ENCODE results near the gene DUSP28.
"Not testable (repeated sequence)": the region's sequence is repeated elsewhere in the genome, so short reads cannot be mapped to it uniquely, and the experiment has no call there.

The DUSP28 gene

GRCh38 chr2:240561325-240561971 lies 1.3 kb downstream of the DUSP28 start:
- no peaks in the 10 kb centered on the region for H3K27me3 ChIP-seq (ENCODE audit: insufficient read depth, low read length)
- H3K4me3 ChIP-seq (ENCODE audit: low read depth, low read length, poor library complexity, severe bottlenecking) = peak overlapping the region; percentile 88
- no peaks in the 10 kb centered on the region for H4K20me1 ChIP-seq (ENCODE audit: insufficient read depth, low read length)
- no peaks in the 10 kb centered on the region for H3K9me3 ChIP-seq (ENCODE audit: low read length)
- peaks cover 7% of the 10 kb centered on the region; the same call in 1 of the 2 replicates for H3K36me3 ChIP-seq (ENCODE audit: insufficient read depth, low read length)
- H3K4me2 ChIP-seq (ENCODE audit: low read length) = peak overlapping the region; percentile 90
- H3K9me2 ChIP-seq (ENCODE audit: low read depth, low read length) = no peaks in the 10 kb centered on the region
- peak overlapping the region; percentile 81 for H3K9ac ChIP-seq (ENCODE audit: low read length)
- H3K27ac ChIP-seq (ENCODE audit: low read depth, low read length, poor library complexity, severe bottlenecking) = peak overlapping the region; percentile 46
- TF ChIP-seq EZH2 (IDR thresholded peaks at IDR 0.05; ENCODE audit: borderline replicate concordance, low read length) (no peak), CTCF (IDR thresholded peaks at IDR 0.05; ENCODE audit: low read length) (no peak)
- H3K79me2 ChIP-seq (ENCODE audit: insufficient read depth, low read length) = peaks cover 5% of the 10 kb centered on the region; the same call in 1 of the 2 replicates
- no peak overlapping the region for H2AFZ ChIP-seq (ENCODE audit: low read length)
- peaks cover 63% of the 10 kb centered on the region for H3K4me1 ChIP-seq (ENCODE audit: insufficient read depth, low read length, severe bottlenecking)
- H3F3A ChIP-seq (ENCODE audit: insufficient read depth, low read length) = no peaks in the 10 kb centered on the region

GRCh38 chr2:240563231-240563630 lies 3.1 kb downstream of the DUSP28 start:
- not testable (repeated sequence) for H3K79me2 ChIP-seq (ENCODE audit: insufficient read depth, low read length); H2AFZ ChIP-seq (ENCODE audit: low read length); H3K36me3 ChIP-seq (ENCODE audit: insufficient read depth, low read length); H3F3A ChIP-seq (ENCODE audit: insufficient read depth, low read length); H3K4me2 ChIP-seq (ENCODE audit: low read length); H3K27ac ChIP-seq (ENCODE audit: low read depth, low read length, poor library complexity, severe bottlenecking); H3K9me2 ChIP-seq (ENCODE audit: low read depth, low read length); H4K20me1 ChIP-seq (ENCODE audit: insufficient read depth, low read length); H3K27me3 ChIP-seq (ENCODE audit: insufficient read depth, low read length); H3K4me3 ChIP-seq (ENCODE audit: low read depth, low read length, poor library complexity, severe bottlenecking); H3K9ac ChIP-seq (ENCODE audit: low read length); H3K9me3 ChIP-seq (ENCODE audit: low read length)
- peaks cover 67% of the 10 kb centered on the region for H3K4me1 ChIP-seq (ENCODE audit: insufficient read depth, low read length, severe bottlenecking)

- Histone ChIP-seq H3K9me2 (ENCODE audit: low read depth, low read length) (no peaks in the 10 kb centered on the region), H4K20me1 (ENCODE audit: insufficient read depth, low read length) (no peaks in the 10 kb centered on the region), H3K27me3 (ENCODE audit: insufficient read depth, low read length) (no peaks in the 10 kb centered on the region), H3K9ac (ENCODE audit: low read length) (no peak overlapping the region; the same call in 1 of the 2 replicates), H3K4me2 (ENCODE audit: low read length) (no peak overlapping the region), H3K36me3 (ENCODE audit: insufficient read depth, low read length) (peaks cover 7% of the 10 kb centered on the region; the same call in 1 of the 2 replicates), H3K79me2 (ENCODE audit: insufficient read depth, low read length) (peaks cover 5% of the 10 kb centered on the region; the same call in 1 of the 2 replicates), H2AFZ (ENCODE audit: low read length) (no peak overlapping the region), H3K4me3 (ENCODE audit: low read depth, low read length, poor library complexity, severe bottlenecking) (no peak overlapping the region), H3F3A (ENCODE audit: insufficient read depth, low read length) (no peaks in the 10 kb centered on the region), H3K4me1 (ENCODE audit: insufficient read depth, low read length, severe bottlenecking) (peaks cover 59% of the 10 kb centered on the region), H3K27ac (ENCODE audit: low read depth, low read length, poor library complexity, severe bottlenecking) (peak overlapping the region; percentile 97), H3K9me3 (ENCODE audit: low read length) (no peaks in the 10 kb centered on the region)
- TF ChIP-seq EZH2 (IDR thresholded peaks at IDR 0.05; ENCODE audit: borderline replicate concordance, low read length) = no peak
- TF ChIP-seq CTCF (IDR thresholded peaks at IDR 0.05; ENCODE audit: low read length) = no peak
Measured at GRCh38 chr2:240563951-240564560, 3.9 kb downstream of the DUSP28 start.

Data from OCI-LY1 (cell line).